Neural crest cell (in vitro differentiated cells): ENCODE data around the gene NR5A1. TPM values are rescaled to one million over a fixed set of nuclear protein-coding genes. Genes with fewer than 3 reads are reported as not detected.

Experiments used
- DNase-seq: peaks from one replicate; pipeline ENCODE4 v3.0.0; 2021; ENCODE audit warnings: low read depth, mixed read lengths, low spot score
- H3K27ac Mint-ChIP-seq: one replicate; pipeline ENCODE4 v1.8.0; 2021; ENCODE audit warnings: mild to moderate bottlenecking, mixed read lengths; ENCODE audit not compliant: unreplicated experiment
- H3K27me3 Mint-ChIP-seq: 2 replicates; pipeline ENCODE4 v1.8.0; 2021; ENCODE audit warnings: low read depth, mild to moderate bottlenecking, mixed read lengths
- H3K36me3 Mint-ChIP-seq: 2 replicates; pipeline ENCODE4 v1.8.0; 2021; ENCODE audit warnings: low read depth, mild to moderate bottlenecking, mixed read lengths
- H3K4me1 Mint-ChIP-seq: 2 replicates; pipeline ENCODE4 v1.8.0; 2021; ENCODE audit warnings: mixed read lengths
- H3K4me3 Mint-ChIP-seq: one replicate; pipeline ENCODE4 v1.8.0; 2021; ENCODE audit warnings: mild to moderate bottlenecking, mixed read lengths
- H3K9me3 Mint-ChIP-seq: 2 replicates; pipeline ENCODE4 v1.8.0; 2021; ENCODE audit warnings: mixed read lengths
- total RNA-seq: library from RNA; stranded (reverse); gene quantifications from 2 replicates; pipeline ENCODE4 v1.2.1, GENCODE V29; 2021
- TF ChIP-seq, protein P1 (sequence below): fragments of 200-600 bp; sonication (generic); conservative IDR thresholded peaks from 2 replicates; pipeline ENCODE4 v1.5.0; 2021; ENCODE audit warnings: antibody characterized with exemption, mild to moderate bottlenecking

Gene NR5A1
- total RNA-seq, 1 donor from 2014 or later: 0.35 TPM

- TF ChIP-seq, protein P1, sequence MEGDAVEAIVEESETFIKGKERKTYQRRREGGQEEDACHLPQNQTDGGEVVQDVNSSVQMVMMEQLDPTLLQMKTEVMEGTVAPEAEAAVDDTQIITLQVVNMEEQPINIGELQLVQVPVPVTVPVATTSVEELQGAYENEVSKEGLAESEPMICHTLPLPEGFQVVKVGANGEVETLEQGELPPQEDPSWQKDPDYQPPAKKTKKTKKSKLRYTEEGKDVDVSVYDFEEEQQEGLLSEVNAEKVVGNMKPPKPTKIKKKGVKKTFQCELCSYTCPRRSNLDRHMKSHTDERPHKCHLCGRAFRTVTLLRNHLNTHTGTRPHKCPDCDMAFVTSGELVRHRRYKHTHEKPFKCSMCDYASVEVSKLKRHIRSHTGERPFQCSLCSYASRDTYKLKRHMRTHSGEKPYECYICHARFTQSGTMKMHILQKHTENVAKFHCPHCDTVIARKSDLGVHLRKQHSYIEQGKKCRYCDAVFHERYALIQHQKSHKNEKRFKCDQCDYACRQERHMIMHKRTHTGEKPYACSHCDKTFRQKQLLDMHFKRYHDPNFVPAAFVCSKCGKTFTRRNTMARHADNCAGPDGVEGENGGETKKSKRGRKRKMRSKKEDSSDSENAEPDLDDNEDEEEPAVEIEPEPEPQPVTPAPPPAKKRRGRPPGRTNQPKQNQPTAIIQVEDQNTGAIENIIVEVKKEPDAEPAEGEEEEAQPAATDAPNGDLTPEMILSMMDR: no peak
- Mint-ChIP-seq H3K27me3 (peaks cover 62% of the 10 kb centered on the region), H3K27ac (no peak overlapping the region), H3K4me1 (peaks cover 6% of the 10 kb centered on the region), H3K9me3 (no peaks in the 10 kb centered on the region), H3K4me3 (no peak overlapping the region), H3K36me3 (no peaks in the 10 kb centered on the region)
- no peak for DNase-seq
These were observed 1.9 kb downstream of the NR5A1 start for GRCh38 chr9:124505006-124505900.

DNA sequence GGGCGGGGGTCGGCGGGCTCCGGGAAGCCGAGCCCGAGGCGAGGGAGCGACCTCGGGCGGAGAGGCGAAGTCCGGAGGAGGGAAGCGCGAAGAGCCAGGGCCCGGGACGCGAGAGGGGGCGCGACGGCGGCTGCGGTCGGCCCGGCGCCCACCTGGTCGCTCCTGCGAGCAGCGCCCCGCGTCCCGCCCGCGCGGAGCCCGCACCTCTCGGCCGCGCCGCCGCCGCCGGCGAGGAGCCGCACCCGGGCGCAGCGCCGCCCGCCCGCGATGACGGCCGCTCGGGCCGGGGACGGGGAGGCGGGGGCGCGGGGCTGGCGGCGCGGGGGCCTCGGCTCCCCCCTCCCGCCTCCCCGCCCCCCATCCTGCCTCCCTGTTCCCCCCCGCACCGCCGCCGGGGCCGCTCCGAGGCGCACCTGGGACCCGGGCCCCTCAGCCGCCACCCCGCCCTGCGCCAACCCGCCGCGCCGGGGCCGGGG, 2.6 kb downstream of the NR5A1 start:
- Mint-ChIP-seq H3K4me3 (no peak overlapping the region), H3K4me1 (peaks cover 6% of the 10 kb centered on the region), H3K27ac (no peak overlapping the region), H3K9me3 (no peaks in the 10 kb centered on the region), H3K36me3 (no peaks in the 10 kb centered on the region), H3K27me3 (peaks cover 65% of the 10 kb centered on the region)
- no peak for DNase-seq
- TF ChIP-seq, protein P1: no peak

GRCh38 chr9:124503713-124504529, 3.3 kb downstream of the NR5A1 start:
- no peak for DNase-seq
- TF ChIP-seq, protein P1: no peak
- no peaks in the 10 kb centered on the region for H3K36me3 Mint-ChIP-seq
- no peaks in the 10 kb centered on the region for H3K9me3 Mint-ChIP-seq
- peaks cover 6% of the 10 kb centered on the region for H3K4me1 Mint-ChIP-seq
- H3K27me3 Mint-ChIP-seq: peaks cover 71% of the 10 kb centered on the region
- H3K4me3 Mint-ChIP-seq: peak overlapping the region; percentile 72
- H3K27ac Mint-ChIP-seq: no peak overlapping the region

- H3K27me3 Mint-ChIP-seq: peaks cover 73% of the 10 kb centered on the region
- H3K9me3 Mint-ChIP-seq: no peaks in the 10 kb centered on the region
- TF ChIP-seq, protein P1: no peak
- no peaks in the 10 kb centered on the region for H3K36me3 Mint-ChIP-seq
- peaks cover 6% of the 10 kb centered on the region for H3K4me1 Mint-ChIP-seq
- no peak for DNase-seq
- H3K4me3 Mint-ChIP-seq: peak overlapping the region; percentile 38
- H3K27ac Mint-ChIP-seq: no peak overlapping the region
These were observed 4.2 kb downstream of the NR5A1 start for GRCh38 chr9:124502711-124503702.
